GM21576 (cell line): ENCODE measurements around the gene AMMECR1L.
A peak's percentile ranks its signal among the peaks of the same experiment; 100 is the strongest.
"Not testable (repeated sequence)": the region's sequence is repeated elsewhere in the genome, so short reads cannot be mapped to it uniquely, and the experiment has no call there.

ENCODE experiments used
- ATAC-seq: cut with Tn5 transposase; IDR thresholded peaks from one replicate; pipeline ENCODE4 v1.9.1; 2021; ENCODE audit warnings: mild to moderate bottlenecking, moderate library complexity; ENCODE audit not compliant: unreplicated experiment

Gene AMMECR1L

GRCh38 chr2:127885780-127886592, at the start of gene AMMECR1L:
Gene AMMECR1L (minus strand): TSS chr2:127885956. CDS start chr2:127874234, 11,722 bp downstream.
- ATAC-seq, result peak; percentile 91

- no peak for ATAC-seq
These were observed 49.6 kb upstream of the AMMECR1L start for GRCh38 chr2:127935337-127935736.

- ATAC-seq, result no peak
These were observed 46.6 kb upstream of the AMMECR1L start for GRCh38 chr2:127932199-127932876.

- ATAC-seq, result no peak
These were observed 43.7 kb upstream of the AMMECR1L start for GRCh38 chr2:127929449-127929848.

GRCh38 chr2:127927384-127927783, 41.6 kb upstream of the AMMECR1L start:
- ATAC-seq, result no peak

- no peak for ATAC-seq
These were observed 32.2 kb upstream of the AMMECR1L start for GRCh38 chr2:127917916-127918315.

GRCh38 chr2:127913808-127914457, 28.2 kb upstream of the AMMECR1L start:
- no peak for ATAC-seq

- no peak for ATAC-seq
These were observed 26.0 kb upstream of the AMMECR1L start for GRCh38 chr2:127911737-127912136.

- no peak for ATAC-seq
These were observed 24.7 kb upstream of the AMMECR1L start for GRCh38 chr2:127910415-127910814.

GRCh38 chr2:127909019-127909418, 23.3 kb upstream of the AMMECR1L start:
- no peak for ATAC-seq

- ATAC-seq, result not testable (repeated sequence)
These were observed 22.1 kb upstream of the AMMECR1L start for GRCh38 chr2:127907733-127908400.

- ATAC-seq, result no peak
These were observed 20.6 kb upstream of the AMMECR1L start for GRCh38 chr2:127906206-127906926.

GRCh38 chr2:127901339-127902056, 15.7 kb upstream of the AMMECR1L start:
- ATAC-seq, result no peak

- no peak for ATAC-seq
These were observed 11.9 kb upstream of the AMMECR1L start for GRCh38 chr2:127897531-127898211.

- no peak for ATAC-seq
These were observed 7.7 kb upstream of the AMMECR1L start for GRCh38 chr2:127893494-127893893.

- ATAC-seq, result no peak
These were observed 7.3 kb upstream of the AMMECR1L start for GRCh38 chr2:127893033-127893432.

- no peak for ATAC-seq
These were observed 6.1 kb upstream of the AMMECR1L start for GRCh38 chr2:127891811-127892210.

GRCh38 chr2:127890756-127891155, 5.0 kb upstream of the AMMECR1L start:
- ATAC-seq, result not testable (repeated sequence)

GRCh38 chr2:127888772-127889171, 3.0 kb upstream of the AMMECR1L start:
- ATAC-seq, result no peak
